Putamen (tissue), 1 donor: ENCODE measurements around the gene CTR9.

Experiments
- DNase-seq: peaks from one replicate; pipeline ENCODE4 v3.0.0-alpha.2; 2016; ENCODE audit warnings: low spot score

Gene CTR9

DNA sequence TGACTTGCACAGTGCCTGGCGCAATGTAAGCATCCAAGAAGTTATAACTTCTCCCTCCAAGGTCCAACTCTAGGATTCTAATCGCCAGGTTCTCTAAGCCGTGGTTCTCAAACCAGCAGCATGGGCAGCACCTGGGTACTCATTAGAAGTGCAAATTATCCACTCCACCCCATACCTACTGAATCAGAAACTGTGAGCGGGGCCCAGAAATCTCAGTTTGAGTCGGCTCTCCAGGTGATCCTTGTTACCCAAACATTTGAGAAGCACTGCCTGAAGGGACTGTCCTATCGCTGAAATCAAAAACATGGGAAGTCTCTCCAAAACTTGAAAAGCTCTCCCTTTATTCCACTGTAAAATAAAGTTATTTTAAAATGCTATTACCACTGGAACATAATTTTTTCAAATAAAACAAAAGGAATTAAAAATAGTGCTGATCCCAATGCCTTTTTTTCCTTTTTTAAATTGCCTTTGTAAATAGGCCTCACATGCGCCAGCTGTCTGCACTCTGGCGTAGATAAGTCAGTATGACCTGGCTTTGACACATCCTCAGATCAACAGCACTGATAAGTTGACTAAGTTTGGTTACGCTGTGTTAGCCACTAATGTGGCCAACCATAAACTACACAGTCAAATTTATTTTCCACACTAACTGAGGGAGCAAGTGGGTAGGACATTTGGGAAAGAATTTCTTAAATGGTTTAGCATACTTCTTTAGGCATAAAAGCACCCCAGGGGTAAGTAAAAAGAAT is 8.4 kb upstream of the CTR9 start:
- DNase-seq, result no peak

GRCh38 chr11:10743354-10744000 is 7.6 kb upstream of the CTR9 start:
- DNase-seq, result no peak

DNA sequence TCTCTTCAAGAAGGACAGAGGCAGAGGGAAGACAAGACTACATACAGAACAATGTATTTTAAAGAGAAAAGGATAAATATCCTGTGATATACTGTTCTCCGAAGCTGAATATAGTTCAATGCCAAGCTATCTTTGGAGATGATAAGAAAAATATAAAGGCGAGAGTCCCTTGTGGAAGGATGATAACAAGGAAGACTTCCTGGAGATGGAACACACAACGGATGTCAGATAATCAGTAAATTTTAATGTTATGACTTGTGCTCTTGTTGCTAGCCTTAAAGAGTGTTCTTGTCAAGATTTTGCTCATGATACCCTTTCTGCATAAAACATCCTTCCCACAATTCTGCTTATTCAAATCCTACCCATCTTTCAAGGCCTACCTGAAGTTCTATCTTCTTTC is 6.8 kb upstream of the CTR9 start:
- DNase-seq, result no peak

DNA sequence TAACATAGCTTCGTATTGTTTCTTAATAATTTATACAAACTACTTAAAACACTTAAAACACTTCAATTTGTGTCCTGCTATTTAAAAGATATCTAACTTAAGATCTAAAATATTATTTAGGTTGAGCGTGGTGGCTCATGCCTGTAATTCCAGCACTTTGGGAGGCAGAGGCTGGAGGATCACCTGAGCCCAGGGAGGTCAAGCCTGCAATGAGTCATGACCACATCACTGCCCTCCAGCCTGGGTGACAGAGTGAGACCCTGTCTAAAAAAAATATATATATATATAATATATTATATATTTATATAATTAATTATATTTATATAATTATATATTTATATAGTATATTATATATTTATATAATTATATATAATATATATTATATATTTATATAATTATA is 4.2 kb upstream of the CTR9 start:
- DNase-seq, result no peak

DNA sequence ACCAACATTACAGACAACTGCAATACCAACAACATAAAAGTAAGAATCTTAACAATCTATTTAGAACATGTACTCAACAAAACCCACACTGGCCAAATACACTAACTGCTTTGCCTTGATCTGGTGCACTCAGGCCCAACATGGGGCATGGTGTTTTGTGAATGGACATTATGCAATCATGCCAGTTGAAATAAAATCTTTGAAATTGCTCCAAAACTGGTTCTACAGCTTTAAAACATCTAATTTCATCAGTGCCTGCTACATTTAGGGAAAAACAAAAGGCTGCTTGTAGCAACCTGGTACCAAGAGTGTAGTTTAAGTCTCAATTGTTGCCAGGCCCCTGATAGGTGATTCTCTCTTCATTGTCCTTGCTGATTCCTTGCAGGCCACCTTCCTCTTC is 3.3 kb upstream of the CTR9 start:
- DNase-seq, result no peak

- DNase-seq, result no peak
These were observed 1.6 kb upstream of the CTR9 start for GRCh38 chr11:10749476-10749875.

- peak; percentile 32 for DNase-seq
These were observed 515 bp downstream of the CTR9 start for GRCh38 chr11:10751581-10751940.

DNA sequence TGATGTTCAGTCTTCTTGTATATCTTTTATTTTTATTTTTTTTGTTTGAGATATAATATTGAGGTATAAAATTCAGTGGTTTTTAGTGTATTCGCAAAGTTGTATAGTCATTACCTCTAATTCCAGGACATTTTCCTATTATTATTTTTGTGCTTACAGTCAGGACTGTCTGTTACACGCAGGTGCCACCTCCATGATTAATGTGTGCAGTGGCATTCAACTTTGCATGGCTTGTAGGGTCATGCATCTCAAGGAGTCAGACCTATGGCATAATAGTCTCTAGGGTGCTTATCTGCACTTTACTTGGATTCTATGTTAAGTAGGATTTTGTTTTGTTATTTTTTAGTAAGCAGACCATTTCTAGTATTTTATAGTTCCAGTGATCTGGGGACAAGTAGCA is 1.0 kb downstream of the CTR9 start:
- DNase-seq, result no peak

- DNase-seq, result no peak
These were observed 1.4 kb downstream of the CTR9 start for GRCh38 chr11:10752486-10752885.

DNA sequence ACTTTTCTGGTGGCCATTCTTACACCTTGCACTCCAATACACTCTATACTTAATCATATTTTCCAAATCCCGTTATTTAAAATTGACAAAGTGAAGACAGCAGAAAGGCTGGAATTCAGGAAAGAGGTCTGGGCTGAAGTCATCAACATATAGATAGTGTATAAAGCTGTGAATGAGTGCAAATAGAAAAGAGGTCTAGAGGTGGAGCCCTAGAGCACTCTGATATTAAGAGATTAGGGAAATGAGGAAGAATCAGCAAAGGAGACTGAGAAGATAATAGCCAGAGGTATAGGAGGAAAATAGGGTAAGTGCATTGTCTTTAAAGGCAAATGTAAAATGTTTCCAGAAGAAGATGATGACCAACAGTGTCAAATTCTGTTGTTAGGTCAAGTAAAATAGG is 7.9 kb downstream of the CTR9 start:
- no peak for DNase-seq

DNA sequence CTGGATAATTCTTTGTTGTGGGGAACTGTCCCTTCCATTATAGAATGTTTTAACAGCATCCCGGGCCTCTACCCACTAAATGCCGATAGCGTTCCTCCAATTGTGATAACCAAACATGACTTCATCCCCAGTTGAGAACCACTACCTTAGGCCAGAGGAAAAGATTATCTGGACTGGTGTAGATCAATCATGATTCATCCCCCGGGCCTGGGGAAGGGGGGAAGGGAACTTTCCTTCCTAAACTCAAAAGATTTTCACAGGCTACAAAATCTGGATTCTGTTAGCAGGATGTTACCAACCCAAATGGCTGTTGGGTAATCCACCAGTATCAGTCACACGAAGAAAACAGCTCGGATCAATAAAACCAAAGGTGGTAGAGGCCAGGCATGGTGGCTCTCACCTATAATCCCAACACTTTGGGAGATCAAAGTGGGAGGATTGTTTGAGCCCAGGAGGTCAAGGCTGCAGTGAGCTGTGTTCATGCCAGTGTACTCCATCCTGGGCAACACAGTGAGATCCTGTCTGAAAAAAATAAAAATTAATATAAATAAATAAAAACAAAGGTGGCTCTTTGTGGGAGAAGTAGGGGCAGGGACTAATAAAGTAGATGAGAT is 10.1 kb downstream of the CTR9 start:
- DNase-seq, result no peak

GRCh38 chr11:10762185-10762584 is 11.1 kb downstream of the CTR9 start:
- DNase-seq, result no peak

DNA sequence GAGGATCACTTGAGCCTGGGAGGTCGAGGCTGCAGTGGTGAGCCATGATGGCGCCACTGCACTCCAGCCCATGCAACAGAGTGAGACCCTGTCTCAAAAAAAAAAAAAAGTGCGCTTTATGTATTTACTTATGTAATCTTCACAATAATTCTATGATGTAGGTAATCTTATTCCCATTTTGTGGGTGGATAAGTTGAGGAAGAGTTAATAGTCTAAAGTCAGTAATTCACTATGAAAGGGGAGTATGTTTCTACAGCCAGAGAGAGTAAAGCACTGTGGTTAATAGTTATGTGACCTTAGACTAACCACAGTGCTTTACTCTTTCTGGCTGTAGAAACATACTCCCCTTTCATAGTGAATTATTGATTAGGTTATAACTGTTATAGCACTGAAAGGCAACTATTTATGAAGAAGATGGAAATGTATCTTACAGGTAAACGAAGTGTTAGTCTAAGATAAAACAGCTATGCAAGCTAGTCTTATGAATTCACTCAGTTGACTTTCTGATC is 11.9 kb downstream of the CTR9 start:
- DNase-seq, result no peak

GRCh38 chr11:10763766-10764165 is 12.7 kb downstream of the CTR9 start:
- no peak for DNase-seq

GRCh38 chr11:10764412-10764811 is 13.4 kb downstream of the CTR9 start:
- DNase-seq, result no peak

DNA sequence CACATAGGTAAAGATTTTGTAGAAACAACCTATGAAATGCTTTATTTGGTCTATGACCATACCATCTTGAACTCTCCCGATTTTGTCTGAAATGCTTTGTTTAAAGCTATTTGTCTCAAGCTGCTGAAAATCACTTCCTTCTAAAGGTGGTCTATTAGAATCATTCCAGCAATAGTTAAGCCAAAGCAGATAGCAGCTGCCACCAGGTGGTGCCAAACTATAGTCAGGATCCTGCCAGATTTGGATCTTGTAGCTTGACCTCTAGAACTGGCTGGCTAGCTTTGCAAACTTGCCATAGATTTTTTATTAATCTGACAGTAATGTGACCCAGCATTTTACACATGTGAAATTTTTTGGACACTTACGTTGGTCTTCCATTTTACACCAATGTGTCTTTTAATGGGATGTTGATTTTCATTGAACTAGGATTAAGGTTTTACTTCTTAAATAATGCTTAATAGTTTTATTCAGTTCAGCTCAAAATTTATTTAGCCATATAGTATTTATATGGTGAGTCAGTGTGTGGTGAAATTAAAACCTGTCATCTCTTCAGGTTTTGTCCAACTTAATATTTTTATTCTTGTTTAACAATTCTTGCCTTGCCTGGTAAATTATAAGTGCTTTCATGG is 19.7 kb downstream of the CTR9 start:
- DNase-seq, result peak; percentile 40

DNA sequence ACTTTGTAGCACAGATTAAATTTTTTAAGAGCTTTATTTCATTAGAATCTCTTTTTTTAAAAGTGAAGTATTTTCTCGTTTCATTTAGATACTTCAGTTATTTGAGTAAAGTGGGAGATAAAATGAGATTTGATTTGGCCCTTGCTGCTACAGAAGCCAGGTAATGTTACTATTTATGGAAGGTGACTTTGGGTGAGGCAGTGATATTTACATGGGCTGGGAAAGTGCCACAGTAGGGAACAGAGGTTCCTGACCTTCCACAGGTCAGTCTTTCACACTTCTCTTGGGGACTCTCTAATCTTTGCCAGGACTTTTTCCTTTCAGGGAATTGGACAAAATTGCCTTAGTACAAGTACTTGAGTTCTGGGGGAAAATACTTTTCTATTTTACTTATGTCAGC is 20.4 kb downstream of the CTR9 start:
- no peak for DNase-seq

GRCh38 chr11:10774811-10775210 is 23.8 kb downstream of the CTR9 start:
- no peak for DNase-seq

DNA sequence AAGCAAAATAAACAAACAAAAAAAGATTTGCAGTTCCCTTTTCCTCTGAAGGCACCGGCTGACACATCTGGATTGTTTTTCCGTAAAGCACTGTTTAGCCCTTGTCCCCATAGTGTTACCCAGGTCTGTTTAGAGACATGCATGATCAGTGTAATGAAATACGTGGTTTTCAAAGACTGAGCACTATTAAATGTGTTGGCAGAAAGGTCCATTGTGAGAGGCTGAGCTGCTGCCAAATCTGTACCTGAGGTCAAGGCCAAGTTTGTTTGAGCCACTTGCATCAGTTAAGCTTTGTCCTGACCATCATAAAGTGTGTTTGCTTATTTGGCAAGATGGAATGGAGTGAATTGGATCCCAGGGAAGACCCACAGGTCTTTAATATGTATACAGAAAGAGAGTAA is 26.3 kb downstream of the CTR9 start:
- DNase-seq, result no peak

DNA sequence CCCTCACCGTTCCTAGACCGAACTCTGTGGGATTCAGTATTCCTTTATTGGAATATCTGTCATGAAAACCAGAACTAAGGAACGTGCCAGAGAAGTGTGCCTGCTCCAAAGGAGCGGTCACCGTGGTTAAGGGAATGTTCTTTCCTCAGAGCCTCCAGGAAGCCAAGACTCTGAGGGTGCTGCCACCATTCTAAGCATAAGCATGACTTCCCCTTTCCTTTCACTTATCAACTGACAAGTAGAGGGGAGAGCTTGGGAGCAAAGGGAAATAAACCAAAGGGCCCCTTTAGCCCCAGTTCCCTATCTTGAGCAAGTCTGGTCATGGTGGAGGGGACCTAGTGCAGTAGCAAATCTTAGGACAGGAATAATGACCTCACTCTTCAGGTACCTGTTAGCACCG is 26.8 kb downstream of the CTR9 start:
- DNase-seq, result no peak

DNA sequence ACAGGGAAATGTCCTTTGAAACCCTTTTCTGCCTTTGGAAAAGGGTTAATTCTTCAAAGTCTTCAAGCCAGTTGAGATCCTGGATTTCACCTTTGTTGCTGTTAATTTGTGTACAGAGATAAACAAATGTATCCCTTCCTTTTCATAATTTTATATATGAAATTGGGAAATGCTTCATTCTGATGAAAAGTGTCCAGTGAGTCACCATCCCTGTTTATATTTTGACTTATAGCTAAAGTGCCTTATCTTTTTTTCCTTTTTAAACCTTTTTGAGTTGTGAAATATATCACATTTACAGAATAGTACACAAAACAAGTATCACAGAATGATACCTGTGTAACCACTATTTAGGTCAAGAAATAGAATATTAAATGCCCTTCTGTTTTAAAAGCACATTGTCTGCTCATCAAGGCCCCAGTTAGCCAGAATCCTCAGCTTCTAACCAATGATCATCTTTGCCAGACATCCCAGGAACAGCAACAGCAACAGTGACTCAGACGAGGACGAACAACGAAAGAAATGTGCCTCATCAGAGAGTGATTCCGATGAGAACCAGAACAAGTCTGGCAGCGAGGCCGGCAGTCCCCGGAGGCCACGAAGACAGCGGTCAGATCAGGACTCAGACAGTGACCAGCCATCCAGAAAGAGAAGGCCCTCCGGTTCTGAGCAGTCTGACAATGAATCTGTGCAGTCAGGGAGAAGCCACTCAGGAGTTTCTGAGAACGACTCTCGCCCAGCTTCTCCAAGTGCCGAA is 27.3 kb downstream of the CTR9 start:
- no peak for DNase-seq

GRCh38 chr11:10779086-10779485 is 28.0 kb downstream of the CTR9 start:
- DNase-seq, result no peak
